Naive B cell (primary cell): Measurements from ENCODE around the gene SLCO4A1. TPM values are rescaled to one million over a fixed set of nuclear protein-coding genes. Genes with fewer than 3 reads are reported as not detected.
A peak's percentile ranks its signal among the peaks of the same experiment; 100 is the strongest.

Source experiments
- ATAC-seq, 2 donors: fragments of 150-1000 bp; cut with Tn5 transposase; 2 replicates each; pipeline ENCODE4 v1.10.0; 2021; ENCODE audit warnings: low read depth in 2 of 2, mild to moderate bottlenecking in 2 of 2, moderate library complexity in 2 of 2
- DNase-seq: peaks from one replicate; pipeline ENCODE4 v3.0.0; 2022
- H3K27ac Mint-ChIP-seq, 6 donors: one replicate each; pipeline ENCODE4 v1.8.0; 2020 to 2022; ENCODE audit warnings: mild to moderate bottlenecking in 6 of 6, mixed read lengths in 6 of 6, moderate library complexity in 5 of 6, inconsistent platforms in 2 of 6
- H3K27me3 Mint-ChIP-seq, 3 donors: one replicate each; pipeline ENCODE4 v1.8.0; 2021 to 2022; ENCODE audit warnings: mixed read lengths in 3 of 3, mild to moderate bottlenecking in 1 of 3
- H3K36me3 Mint-ChIP-seq, 2 donors: one replicate each; pipeline ENCODE4 v1.8.0; 2020 to 2022; ENCODE audit warnings: mixed read lengths in 2 of 2, inconsistent platforms in 1 of 2, mild to moderate bottlenecking in 1 of 2
- H3K4me1 Mint-ChIP-seq, 3 donors: one replicate each; pipeline ENCODE4 v1.8.0; 2020 to 2022; ENCODE audit warnings: mixed read lengths in 3 of 3, inconsistent platforms in 1 of 3, mild to moderate bottlenecking in 1 of 3, moderate library complexity in 1 of 3
- H3K4me3 Mint-ChIP-seq, 8 donors: one replicate each; pipeline ENCODE4 v1.8.0; 2020 to 2022; ENCODE audit warnings: mild to moderate bottlenecking in 8 of 8, mixed read lengths in 8 of 8, moderate library complexity in 8 of 8, inconsistent platforms in 2 of 8
- H3K9me3 Mint-ChIP-seq, 7 donors: one replicate each; pipeline ENCODE4 v1.8.0; 2020 to 2022; ENCODE audit warnings: mixed read lengths in 7 of 7, mild to moderate bottlenecking in 5 of 7, inconsistent platforms in 2 of 7, moderate library complexity in 1 of 7
- polyA plus RNA-seq, 6 donors: library from polyadenylated mRNA; unstranded; fragments of 300-500 nt; fragmentation: Illumina TruSeq; gene quantifications; one replicate each; pipeline ENCODE4 v1.2.3, GENCODE V29; 2021; ENCODE audit warnings: low read depth in 6 of 6

Gene SLCO4A1
- polyA plus RNA-seq, 6 donors from 2014 or later: 0.29 to 4.6 (median 0.91) TPM

DNA sequence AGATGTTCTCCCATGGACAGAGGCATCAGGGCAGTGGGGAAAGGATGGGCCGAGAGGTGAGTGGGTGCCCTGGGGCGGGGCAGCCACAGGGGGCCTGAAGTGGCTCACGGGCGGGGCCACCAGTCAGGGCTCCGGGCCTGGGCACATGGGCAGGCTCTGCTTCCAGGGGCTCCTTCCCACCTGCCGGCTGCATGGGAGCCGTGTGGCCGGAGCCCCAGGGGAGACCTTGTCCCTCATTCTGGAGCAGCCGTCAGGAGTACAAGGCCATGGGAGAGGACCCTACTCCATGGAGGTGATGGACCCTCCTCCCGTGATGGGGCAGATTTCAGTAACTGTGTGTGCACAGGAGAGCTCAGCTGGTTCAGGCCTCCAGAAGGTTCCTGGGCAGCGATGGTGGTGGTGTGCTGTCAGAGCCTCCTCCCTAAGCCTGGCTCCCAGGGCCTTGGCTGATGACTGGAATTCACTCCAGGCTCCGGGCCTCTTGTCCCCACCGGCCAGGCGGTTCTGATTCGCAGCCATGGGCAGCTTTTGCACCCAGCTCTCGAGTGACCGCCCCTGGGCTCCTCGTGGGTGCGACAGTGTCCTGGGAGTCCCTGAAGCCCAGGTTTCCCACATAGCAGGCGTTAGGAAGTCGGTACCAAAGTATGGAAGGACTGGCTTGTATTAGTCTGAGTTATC, 6.2 kb downstream of the SLCO4A1 start:
- no peaks in the 10 kb centered on the region for H3K9me3 Mint-ChIP-seq
- H3K4me1 Mint-ChIP-seq: peaks cover 22 to 49% (median 35%) of the 10 kb centered on the region in 3 donors
- no peaks in the 10 kb centered on the region for H3K27me3 Mint-ChIP-seq
- peak overlapping the region in 2 of 8 donors; percentile 2 to 15 for H3K4me3 Mint-ChIP-seq
- ATAC-seq (no peak), DNase-seq (no peak)
- H3K36me3 Mint-ChIP-seq: no peaks in the 10 kb centered on the region
- peak overlapping the region in 1 of 6 donors; percentile 96 for H3K27ac Mint-ChIP-seq

DNA sequence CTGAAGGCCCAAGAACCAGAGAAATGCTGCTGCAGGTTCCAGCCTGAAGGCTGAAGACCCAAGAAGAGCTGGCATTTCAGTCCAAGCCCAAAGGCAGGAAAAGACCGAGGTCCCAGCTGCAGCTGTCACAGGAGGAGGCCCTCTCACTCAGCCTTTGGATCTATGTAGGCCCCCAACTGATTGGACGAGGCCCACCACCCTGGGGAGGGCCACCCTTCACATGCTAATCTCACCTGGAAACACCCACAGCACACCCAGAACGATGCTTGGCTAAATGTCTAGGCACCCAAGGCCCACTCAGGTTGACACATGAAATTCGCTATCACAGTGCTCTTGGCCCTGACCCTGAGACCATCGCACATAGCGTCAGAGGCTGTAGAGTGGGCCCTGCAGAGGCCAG, 6.8 kb downstream of the SLCO4A1 start:
- DNase-seq: no peak
- no peak for ATAC-seq
- Mint-ChIP-seq H3K27ac (peak overlapping the region in 2 of 6 donors; percentile 22 to 96), H3K36me3 (no peaks in the 10 kb centered on the region), H3K4me3 (peak overlapping the region in 3 of 8 donors; percentile 2 to 41 (median 9)), H3K4me1 (peaks cover 25 to 48% (median 37%) of the 10 kb centered on the region in 3 donors), H3K9me3 (no peaks in the 10 kb centered on the region), H3K27me3 (no peaks in the 10 kb centered on the region)

DNA sequence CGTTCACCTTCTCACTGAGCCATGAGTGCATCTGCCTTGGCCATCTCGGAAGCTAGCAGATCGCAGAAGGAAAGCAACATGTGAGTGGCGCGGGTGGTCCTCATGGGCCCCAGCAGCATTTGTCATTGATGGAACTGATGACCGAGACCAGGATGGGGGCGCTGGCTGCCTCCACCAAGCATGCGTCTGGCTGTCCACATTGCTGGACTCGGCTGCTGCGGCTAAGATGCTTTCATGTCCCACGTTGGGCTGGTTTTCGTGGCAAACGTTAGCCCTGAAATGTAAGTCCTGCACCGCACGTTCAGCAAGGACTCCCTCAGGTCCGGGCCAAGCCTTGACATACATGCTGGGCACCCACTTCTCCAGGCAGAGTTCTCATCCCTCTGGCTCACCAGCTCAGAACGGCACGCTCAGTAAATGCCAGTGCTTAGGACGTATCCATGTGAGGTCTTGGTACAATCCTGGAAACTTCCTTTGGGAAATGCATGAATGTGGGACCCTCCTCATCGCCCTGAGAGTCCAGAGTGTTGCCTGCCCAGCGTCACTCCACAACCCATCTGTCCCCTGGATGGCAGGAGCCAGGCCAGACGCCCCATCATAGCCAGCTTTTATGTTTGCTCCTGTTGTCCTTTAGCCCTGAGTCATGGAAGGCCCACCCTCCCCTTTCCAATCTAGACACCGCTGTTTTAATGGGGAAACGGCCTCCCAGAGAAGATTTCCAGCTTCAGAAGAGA, 8.4 kb downstream of the SLCO4A1 start:
- peak overlapping the region; percentile 96 to 99 (median 98) for H3K27ac Mint-ChIP-seq
- H3K36me3 Mint-ChIP-seq: no peaks in the 10 kb centered on the region
- no peak for DNase-seq
- no peak for ATAC-seq
- no peaks in the 10 kb centered on the region for H3K27me3 Mint-ChIP-seq
- H3K4me1 Mint-ChIP-seq: peaks cover 30 to 56% (median 40%) of the 10 kb centered on the region in 3 donors
- H3K4me3 Mint-ChIP-seq: peak overlapping the region; percentile 80 to 93 (median 88)
- no peaks in the 10 kb centered on the region for H3K9me3 Mint-ChIP-seq

DNA sequence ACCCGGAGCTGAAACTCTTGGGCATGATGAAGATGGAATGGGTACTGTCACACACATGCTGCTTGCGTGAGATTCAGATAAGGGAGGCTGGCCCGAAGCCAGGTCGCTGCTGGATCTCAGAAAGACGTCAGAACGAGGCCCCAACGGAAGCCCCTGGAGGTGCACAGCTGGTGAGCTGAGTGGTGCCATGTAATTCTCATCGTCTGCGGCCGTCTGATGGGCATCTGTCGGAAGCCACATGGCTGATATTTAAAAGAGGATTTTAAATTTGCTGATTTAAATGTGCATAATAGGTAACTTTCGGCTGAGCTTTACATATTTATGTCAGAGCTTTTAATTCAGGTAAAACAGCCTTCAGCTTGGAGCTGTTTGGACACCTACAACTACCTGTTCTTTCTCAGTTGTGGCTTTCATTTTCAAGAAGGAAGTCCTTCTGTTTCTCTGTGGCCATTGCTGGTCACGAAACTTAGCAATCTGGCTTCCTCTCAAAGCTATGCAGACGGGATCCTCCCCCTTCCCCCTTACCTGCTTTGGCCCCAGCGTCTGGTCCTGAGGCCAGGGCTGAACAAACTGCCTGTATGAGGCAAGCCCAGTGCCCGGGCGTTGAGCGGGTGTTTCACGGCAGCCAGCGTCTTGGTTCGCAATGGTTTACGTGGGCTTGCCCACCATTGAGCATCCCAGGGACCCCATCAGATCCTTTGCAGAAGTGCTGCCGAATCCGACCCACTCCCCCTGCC, 9.2 kb downstream of the SLCO4A1 start:
- ATAC-seq (peak; percentile 70 to 73), DNase-seq (peak; percentile 84)
- peak overlapping the region; percentile 96 to 99 (median 98) for H3K27ac Mint-ChIP-seq
- no peaks in the 10 kb centered on the region for H3K9me3 Mint-ChIP-seq
- no peaks in the 10 kb centered on the region for H3K36me3 Mint-ChIP-seq
- H3K4me3 Mint-ChIP-seq: peak overlapping the region; percentile 80 to 93 (median 88)
- peaks cover 30 to 56% (median 40%) of the 10 kb centered on the region in 3 donors for H3K4me1 Mint-ChIP-seq
- H3K27me3 Mint-ChIP-seq: no peaks in the 10 kb centered on the region

DNA sequence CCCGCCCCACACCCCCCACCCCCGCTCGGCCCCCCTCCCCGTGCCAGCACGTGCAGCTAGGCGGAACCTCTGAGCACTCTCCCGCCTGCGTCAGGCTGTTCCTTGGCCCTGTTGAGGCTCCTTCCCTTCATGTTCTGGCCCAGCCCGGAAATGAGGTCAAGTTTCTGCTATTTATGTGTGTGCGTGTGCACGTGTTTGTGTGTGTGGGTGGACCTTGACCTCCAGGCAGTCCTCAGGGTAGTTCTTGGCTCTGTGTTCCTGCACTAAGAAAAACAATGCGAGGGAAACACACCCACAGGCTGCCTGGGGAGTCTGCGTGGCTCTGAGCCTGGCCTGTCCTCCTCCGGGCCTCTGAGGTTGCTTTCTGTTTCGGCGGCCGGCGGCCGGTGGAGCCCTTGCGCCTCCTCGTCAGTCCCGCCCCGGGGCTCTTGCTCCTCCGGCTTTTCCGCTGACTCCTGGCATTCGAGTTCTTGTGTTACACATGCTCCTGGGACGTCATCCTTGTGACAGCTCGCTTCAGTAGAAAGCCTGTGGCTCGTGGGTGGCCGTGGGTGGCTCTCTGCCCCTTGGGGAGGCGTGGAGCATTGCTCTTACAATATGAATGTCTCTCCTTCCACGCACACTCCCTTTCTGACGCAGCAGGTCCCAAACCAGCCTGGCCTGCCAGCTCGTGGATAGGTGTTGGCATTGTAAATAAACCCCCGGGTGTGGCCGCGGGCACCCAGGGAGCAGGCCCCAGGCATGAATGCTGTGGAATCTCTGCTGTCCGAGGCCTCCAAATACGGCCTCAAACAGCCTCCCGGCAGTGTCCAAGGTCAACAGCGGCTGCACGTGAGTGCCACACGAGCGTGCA, 10.0 kb downstream of the SLCO4A1 start:
- Mint-ChIP-seq H3K4me1 (peaks cover 22 to 49% (median 32%) of the 10 kb centered on the region in 3 donors), H3K4me3 (peak overlapping the region; percentile 79 to 93 (median 86)), H3K9me3 (no peaks in the 10 kb centered on the region), H3K27me3 (no peaks in the 10 kb centered on the region), H3K36me3 (no peaks in the 10 kb centered on the region), H3K27ac (peak overlapping the region; percentile 94 to 99 (median 96))
- peak; percentile 78 for DNase-seq
- peak; percentile 57 to 65 for ATAC-seq

DNA sequence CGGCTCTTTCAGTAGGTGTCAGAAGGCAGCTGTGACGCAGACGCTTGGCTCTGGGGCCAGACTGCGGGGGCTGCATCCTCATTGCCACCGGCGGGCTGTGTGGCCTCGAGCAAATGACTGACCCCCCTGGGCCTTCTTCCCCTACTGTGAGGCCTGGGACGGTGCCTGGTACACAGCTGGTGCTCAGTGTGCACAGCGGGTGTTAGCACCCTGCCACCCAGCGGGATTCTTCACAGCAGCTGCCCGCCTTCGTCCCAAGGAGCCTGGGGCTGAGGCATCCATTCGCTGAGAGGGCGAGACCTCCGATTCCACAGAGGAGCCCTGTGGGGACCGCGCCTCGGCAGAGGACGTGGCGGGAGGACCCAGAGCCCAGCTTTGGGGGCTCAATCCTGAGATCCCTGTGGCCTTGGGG, 10.6 kb downstream of the SLCO4A1 start:
- ATAC-seq (no peak), DNase-seq (no peak)
- Mint-ChIP-seq H3K9me3 (no peaks in the 10 kb centered on the region), H3K27me3 (no peaks in the 10 kb centered on the region), H3K27ac (peak overlapping the region in 4 of 6 donors; percentile 94 to 99 (median 96)), H3K4me1 (peaks cover 22 to 49% (median 31%) of the 10 kb centered on the region in 3 donors), H3K4me3 (peak overlapping the region in 3 of 8 donors; percentile 80 to 89 (median 88)), H3K36me3 (no peaks in the 10 kb centered on the region)

DNA sequence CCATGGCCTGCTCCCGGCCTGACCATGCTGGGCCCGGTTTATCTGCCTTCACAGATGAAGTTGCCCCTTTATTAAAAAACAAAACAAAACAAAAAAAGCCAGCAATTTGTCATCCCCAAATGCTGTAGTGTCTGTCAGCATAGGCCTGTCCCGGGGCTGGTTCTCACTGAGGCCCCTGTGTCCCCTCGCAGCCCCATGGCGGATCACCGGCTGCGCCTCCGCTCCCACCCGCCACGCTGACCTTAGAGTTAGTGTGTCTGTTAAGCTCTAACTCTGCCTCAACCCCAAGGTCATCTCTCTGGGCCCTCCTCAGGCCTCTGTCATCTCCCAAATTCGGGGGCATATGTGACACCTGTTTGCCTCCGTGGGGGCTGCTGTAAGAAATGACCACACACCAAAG, 11.1 kb downstream of the SLCO4A1 start:
- H3K27me3 Mint-ChIP-seq: no peaks in the 10 kb centered on the region
- H3K9me3 Mint-ChIP-seq: no peaks in the 10 kb centered on the region
- H3K27ac Mint-ChIP-seq: peak overlapping the region in 3 of 6 donors; percentile 68 to 93 (median 80)
- ATAC-seq (no peak), DNase-seq (no peak)
- H3K36me3 Mint-ChIP-seq: no peaks in the 10 kb centered on the region
- peaks cover 22 to 49% (median 31%) of the 10 kb centered on the region in 3 donors for H3K4me1 Mint-ChIP-seq
- H3K4me3 Mint-ChIP-seq: peak overlapping the region in 3 of 8 donors; percentile 29 to 47 (median 37)

DNA sequence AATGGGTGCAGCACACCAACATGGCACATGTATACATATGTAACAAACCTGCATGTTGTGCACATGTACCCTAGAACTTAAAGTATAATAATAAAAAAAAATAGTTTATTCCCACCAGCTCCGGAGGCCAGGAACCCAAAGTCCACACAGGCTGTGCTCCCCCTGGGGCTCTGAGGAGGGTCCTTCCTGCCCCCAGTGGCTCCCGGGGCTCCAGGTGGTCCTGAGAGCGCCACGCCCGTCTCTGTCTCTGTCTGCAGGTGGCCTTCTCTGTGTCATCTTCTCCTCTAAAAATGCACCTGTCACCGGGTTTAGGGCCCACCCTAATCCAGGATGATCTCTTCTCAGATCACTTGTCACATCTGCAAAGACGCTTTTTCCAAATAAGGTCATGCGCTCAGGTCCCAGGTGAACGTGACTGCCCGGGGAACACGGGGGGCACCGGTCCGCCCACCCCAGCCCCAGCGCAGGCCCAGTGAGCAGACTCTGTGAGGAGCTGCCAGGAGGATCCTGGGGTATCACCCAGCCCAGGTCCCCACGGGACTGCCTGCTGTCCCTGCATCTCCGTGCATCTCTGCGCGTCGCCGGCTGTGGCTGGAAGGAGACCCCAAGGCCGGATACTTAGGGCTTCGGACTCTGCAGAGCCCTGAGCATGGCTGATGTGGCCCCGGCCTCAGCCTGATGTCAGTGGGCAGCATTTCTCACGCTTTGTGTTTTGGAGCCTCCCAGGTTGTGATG, 11.8 kb downstream of the SLCO4A1 start:
- Mint-ChIP-seq H3K36me3 (no peaks in the 10 kb centered on the region), H3K27ac (peak overlapping the region in 2 of 6 donors; percentile 80 to 81), H3K4me1 (peaks cover 25 to 47% (median 36%) of the 10 kb centered on the region in 3 donors), H3K4me3 (peak overlapping the region in 1 of 8 donors; percentile 39), H3K27me3 (no peaks in the 10 kb centered on the region), H3K9me3 (no peaks in the 10 kb centered on the region)
- ATAC-seq (no peak), DNase-seq (no peak)

DNA sequence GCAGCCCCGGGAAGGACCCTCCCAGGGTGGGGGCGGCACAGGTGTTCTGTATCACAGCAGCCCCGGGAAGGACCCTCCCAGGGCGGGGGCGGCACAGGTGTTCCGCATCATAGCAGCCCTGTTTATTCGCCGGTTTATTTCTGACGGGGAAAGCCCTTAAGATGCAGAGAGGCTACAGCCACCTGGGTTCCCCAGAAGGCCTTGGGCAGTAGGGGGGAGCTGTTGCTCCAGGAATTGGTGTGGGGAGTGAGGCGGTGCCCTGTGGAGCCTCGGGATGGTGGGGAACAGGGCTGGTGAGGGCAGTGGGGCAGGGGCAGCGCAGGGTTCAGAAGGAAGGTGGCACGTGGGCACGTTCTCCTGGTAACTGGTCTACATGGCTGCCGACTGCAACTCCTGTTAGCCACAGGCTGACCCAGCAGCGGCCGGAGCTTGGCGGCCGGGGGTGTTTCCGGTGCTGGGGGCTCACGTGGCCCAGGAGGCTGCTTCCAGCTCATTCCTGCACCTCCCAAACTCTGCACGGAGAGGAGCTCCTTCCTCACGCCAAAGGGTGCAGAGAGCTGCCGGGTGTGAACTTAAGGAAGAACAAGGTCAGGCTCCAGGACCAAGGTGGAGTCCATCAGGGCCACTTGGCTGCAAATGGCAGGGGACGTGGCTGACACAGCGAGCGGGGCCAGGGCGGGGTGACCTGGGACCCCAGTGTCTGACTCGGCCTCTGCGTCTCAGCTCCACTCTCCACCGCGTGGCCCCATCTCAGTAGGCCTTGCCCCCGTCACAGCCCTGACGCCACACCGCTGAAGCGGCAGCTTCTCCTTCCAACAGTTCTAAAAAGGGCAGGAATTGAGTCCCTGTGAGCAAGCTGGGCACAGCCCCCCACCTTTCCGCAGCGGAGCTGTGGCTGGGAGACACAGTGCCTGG, 13.2 kb downstream of the SLCO4A1 start:
- H3K27me3 Mint-ChIP-seq: no peaks in the 10 kb centered on the region
- H3K36me3 Mint-ChIP-seq: no peaks in the 10 kb centered on the region
- ATAC-seq (peak in 1 of 2 donors; percentile 5), DNase-seq (no peak)
- peak overlapping the region in 4 of 6 donors; percentile 11 to 80 (median 64) for H3K27ac Mint-ChIP-seq
- H3K4me1 Mint-ChIP-seq: peaks cover 27 to 36% (median 33%) of the 10 kb centered on the region in 3 donors
- peak overlapping the region in 1 of 8 donors; percentile 52 for H3K4me3 Mint-ChIP-seq
- H3K9me3 Mint-ChIP-seq: no peaks in the 10 kb centered on the region

DNA sequence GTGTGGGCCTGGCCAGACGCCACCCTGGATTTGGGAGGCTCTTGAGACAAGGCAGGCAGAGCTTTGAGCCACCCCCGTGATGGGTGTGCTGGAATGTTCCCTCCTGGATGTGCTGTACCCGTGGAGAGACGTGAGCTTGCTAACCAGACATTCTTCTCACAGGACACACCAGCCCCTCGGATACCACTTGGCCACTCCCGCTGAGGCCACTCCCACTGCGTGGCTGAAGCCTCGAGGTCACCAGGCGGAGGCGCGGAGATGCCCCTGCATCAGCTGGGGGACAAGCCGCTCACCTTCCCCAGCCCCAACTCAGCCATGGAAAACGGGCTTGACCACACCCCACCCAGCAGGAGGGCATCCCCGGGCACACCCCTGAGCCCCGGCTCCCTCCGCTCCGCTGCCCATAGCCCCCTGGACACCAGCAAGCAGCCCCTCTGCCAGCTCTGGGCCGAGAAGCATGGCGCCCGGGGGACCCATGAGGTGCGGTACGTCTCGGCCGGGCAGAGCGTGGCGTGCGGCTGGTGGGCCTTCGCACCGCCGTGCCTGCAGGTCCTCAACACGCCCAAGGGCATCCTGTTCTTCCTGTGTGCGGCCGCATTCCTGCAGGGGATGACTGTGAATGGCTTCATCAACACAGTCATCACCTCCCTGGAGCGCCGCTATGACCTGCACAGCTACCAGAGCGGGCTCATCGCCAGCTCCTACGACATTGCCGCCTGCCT, 14.1 kb downstream of the SLCO4A1 start:
- ATAC-seq (no peak), DNase-seq (no peak)
- peak overlapping the region in 1 of 6 donors; percentile 16 for H3K27ac Mint-ChIP-seq
- no peaks in the 10 kb centered on the region for H3K36me3 Mint-ChIP-seq
- peaks cover 22 to 28% (median 26%) of the 10 kb centered on the region in 3 donors for H3K4me1 Mint-ChIP-seq
- H3K4me3 Mint-ChIP-seq: no peak overlapping the region
- H3K9me3 Mint-ChIP-seq: no peaks in the 10 kb centered on the region
- H3K27me3 Mint-ChIP-seq: no peaks in the 10 kb centered on the region
